Measurements from ENCODE around the gene PEX14. TPM values are rescaled to one million over a fixed set of nuclear protein-coding genes. Genes with fewer than 3 reads are reported as not detected.

Gene PEX14
- total RNA-seq, 4 donors from 2014 or later = 14.6 to 19.0 (median 17.6) TPM

DNA sequence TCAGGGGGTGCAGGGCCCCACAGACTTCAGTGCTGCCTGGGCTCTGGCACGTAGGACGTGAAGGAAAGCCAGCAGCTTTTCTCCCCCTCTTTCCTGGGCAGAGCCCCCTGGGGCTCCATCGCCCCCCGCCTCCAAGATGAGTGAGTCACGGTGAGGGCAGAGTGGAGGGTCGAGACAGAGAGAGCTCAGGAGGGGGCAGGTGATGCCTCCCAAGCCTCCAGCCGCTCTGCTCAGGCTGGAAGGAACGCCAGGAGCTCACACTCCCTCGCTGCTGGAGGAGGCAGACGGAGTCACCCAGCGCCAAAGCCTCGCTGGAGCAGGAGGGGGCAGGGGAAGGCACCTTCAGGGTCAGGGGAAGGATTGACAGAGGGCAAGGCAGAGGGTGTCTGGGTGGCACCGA is 202.2 kb downstream of the PEX14 start:
- Histone ChIP-seq H3K4me3 (no peak overlapping the region), H3K36me3 (no peaks in the 10 kb centered on the region), H3K27ac (peak overlapping the region; percentile 27), H3K9me3 (no peaks in the 10 kb centered on the region), H3K4me1 (peaks cover 25% of the 10 kb centered on the region), H3K27me3 (no peaks in the 10 kb centered on the region)
- no peak for DNase-seq (ENCODE audit: low spot score in 2 of 2)
- 75% methylated on average over 9 of the region's 13 CpGs for WGBS
- TF ChIP-seq POLR2A (IDR thresholded peaks at IDR 0.05) = no peak
- TF ChIP-seq EP300 (IDR thresholded peaks at IDR 0.05) = no peak
- no peak for TF ChIP-seq POLR2AphosphoS5 (IDR thresholded peaks at IDR 0.05)
- TF ChIP-seq, protein P1, sequence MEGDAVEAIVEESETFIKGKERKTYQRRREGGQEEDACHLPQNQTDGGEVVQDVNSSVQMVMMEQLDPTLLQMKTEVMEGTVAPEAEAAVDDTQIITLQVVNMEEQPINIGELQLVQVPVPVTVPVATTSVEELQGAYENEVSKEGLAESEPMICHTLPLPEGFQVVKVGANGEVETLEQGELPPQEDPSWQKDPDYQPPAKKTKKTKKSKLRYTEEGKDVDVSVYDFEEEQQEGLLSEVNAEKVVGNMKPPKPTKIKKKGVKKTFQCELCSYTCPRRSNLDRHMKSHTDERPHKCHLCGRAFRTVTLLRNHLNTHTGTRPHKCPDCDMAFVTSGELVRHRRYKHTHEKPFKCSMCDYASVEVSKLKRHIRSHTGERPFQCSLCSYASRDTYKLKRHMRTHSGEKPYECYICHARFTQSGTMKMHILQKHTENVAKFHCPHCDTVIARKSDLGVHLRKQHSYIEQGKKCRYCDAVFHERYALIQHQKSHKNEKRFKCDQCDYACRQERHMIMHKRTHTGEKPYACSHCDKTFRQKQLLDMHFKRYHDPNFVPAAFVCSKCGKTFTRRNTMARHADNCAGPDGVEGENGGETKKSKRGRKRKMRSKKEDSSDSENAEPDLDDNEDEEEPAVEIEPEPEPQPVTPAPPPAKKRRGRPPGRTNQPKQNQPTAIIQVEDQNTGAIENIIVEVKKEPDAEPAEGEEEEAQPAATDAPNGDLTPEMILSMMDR (IDR thresholded peaks at IDR 0.05) = no peak

DNA sequence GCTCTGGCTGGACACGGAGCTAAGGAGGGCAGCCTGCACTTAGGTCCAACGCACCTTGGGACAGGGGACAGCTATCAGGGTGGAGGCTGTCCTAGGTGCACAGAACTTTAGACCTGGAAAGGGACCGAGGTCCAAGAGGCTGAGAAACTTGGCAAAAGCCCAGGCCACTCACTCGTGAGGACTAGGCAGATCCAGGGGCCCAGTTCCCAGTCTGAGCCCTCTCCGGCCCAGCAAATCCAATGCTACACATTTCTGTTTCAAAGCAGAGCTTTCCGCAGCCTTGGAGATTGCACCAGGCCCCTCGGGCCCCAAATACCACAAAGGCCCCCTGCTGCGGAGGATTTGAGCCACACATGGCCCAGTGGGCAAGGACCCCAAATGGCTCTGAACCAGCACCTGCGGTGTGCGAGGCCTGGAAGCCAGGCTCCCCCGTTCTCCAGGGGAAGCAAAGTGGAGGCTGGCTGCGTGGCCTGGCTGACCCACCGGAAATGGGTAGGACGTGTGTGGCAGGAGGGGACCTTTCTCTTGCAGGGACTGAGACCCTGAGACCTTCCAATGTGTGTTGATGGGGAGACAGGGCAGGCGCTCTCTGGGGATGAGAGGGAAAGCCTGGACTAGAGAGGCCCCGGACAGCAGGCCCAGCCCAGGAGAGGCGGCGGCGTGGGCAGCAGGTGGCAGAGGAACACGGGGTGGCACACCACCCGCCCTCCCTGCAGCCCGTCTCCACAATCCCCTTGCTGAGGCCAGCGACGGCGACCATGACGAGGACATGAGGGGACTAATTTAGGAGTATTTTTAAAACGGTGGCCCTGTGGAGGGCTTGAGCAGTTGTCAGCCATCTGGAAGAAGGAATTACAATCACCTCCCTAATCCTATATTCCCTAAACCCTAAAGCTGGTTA is 203.0 kb downstream of the PEX14 start:
- Histone ChIP-seq H3K4me1 (peaks cover 25% of the 10 kb centered on the region), H3K4me3 (no peak overlapping the region), H3K36me3 (no peaks in the 10 kb centered on the region), H3K27me3 (no peaks in the 10 kb centered on the region), H3K27ac (peak overlapping the region; percentile 27), H3K9me3 (no peaks in the 10 kb centered on the region)
- TF ChIP-seq POLR2AphosphoS5 (IDR thresholded peaks at IDR 0.05) (no peak), POLR2A (IDR thresholded peaks at IDR 0.05) (no peak), EP300 (IDR thresholded peaks at IDR 0.05) (no peak)
- TF ChIP-seq, protein P1 (IDR thresholded peaks at IDR 0.05) = no peak
- no peak for DNase-seq (ENCODE audit: low spot score in 2 of 2)
- WGBS = 89% methylated on average over 22 of the region's 27 CpGs

DNA sequence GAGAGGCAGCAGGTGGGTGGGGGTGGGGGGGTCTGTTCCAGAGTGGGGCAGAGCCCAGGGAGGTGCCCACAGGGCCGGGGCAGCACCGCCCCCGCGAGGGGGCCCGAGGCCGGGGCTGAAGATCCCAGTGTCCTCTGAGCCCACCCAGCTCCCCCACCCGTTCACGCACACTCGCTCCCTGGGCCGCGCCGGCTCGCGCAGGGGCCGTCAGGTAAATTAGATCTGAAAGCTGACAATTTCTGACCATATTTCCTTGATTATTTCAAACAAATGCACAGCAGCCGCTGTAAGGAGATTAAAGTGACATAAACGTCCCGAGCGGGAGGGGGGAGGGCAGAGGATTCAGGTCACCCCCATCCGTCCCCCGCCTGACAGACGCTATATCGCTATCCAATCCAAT is 203.7 kb downstream of the PEX14 start:
- 89% methylated on average over 19 of the region's 23 CpGs for WGBS
- no peak for TF ChIP-seq EP300 (IDR thresholded peaks at IDR 0.05)
- H3K4me1 ChIP-seq = peaks cover 28% of the 10 kb centered on the region
- no peaks in the 10 kb centered on the region for H3K36me3 ChIP-seq
- no peak overlapping the region for H3K4me3 ChIP-seq
- H3K9me3 ChIP-seq = no peaks in the 10 kb centered on the region
- no peaks in the 10 kb centered on the region for H3K27me3 ChIP-seq
- no peak overlapping the region for H3K27ac ChIP-seq
- DNase-seq (ENCODE audit: low spot score in 2 of 2) = no peak

DNA sequence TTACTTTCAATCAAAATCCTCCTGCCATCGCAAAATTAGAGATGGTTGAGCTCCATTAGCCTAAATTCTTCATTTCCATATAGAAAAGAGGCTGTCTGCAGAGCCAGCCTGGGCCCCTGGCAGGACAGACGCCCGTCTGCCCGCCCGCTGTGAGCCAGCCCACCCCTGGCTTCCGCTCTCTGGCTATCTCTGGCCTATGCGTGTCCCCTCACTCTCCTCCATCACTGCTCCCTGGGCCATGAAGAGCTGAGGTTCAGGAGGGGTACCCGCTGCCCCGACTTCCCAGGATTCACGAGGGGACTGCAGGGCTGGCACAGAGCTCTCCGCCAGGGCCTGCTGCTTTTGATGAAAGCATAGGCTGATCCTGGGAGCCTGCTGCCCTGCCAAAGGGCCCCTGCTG is 204.1 kb downstream of the PEX14 start:
- H3K9me3 ChIP-seq = no peaks in the 10 kb centered on the region
- H3K4me3 ChIP-seq = no peak overlapping the region
- no peaks in the 10 kb centered on the region for H3K27me3 ChIP-seq
- 92% methylated on average over 11 of the region's 11 CpGs for WGBS
- TF ChIP-seq, protein P1 (IDR thresholded peaks at IDR 0.05) = no peak
- TF ChIP-seq POLR2AphosphoS5 (IDR thresholded peaks at IDR 0.05) = no peak
- TF ChIP-seq EP300 (IDR thresholded peaks at IDR 0.05) = no peak
- TF ChIP-seq POLR2A (IDR thresholded peaks at IDR 0.05) = no peak
- no peaks in the 10 kb centered on the region for H3K36me3 ChIP-seq
- no peak for DNase-seq (ENCODE audit: low spot score in 2 of 2)
- peak overlapping the region; percentile 7 for H3K27ac ChIP-seq
- H3K4me1 ChIP-seq = peaks cover 28% of the 10 kb centered on the region

- H3K36me3 ChIP-seq = no peaks in the 10 kb centered on the region
- TF ChIP-seq POLR2A (IDR thresholded peaks at IDR 0.05) (no peak), EP300 (IDR thresholded peaks at IDR 0.05) (no peak), POLR2AphosphoS5 (IDR thresholded peaks at IDR 0.05) (no peak)
- TF ChIP-seq, protein P1 (IDR thresholded peaks at IDR 0.05) = no peak
- H3K4me3 ChIP-seq = no peak overlapping the region
- no peaks in the 10 kb centered on the region for H3K9me3 ChIP-seq
- peak overlapping the region; percentile 7 for H3K27ac ChIP-seq
- H3K27me3 ChIP-seq = no peaks in the 10 kb centered on the region
- WGBS = 35% methylated on average over 9 of the region's 9 CpGs
- H3K4me1 ChIP-seq = peaks cover 32% of the 10 kb centered on the region
- no peak for DNase-seq (ENCODE audit: low spot score in 2 of 2)
Observed at GRCh38 chr1:10679496-10680220, 204.9 kb downstream of the PEX14 start.

Other genes starting within 250 kb of the PEX14 start
- gene PGD, start 75.9 kb upstream of the PEX14 start, total RNA-seq = 10 to 100 TPM; 42.3 to 78.8 (median 77.7) TPM
- gene CENPS, start 44.5 kb upstream of the PEX14 start, total RNA-seq = 1 to 10 TPM in 2 of 4 donors, under 1 TPM in 1, not detected in 1; 0.62 to 3.6 (median 2.5) TPM
- not detected for gene CORT, start 24.9 kb upstream of the PEX14 start, total RNA-seq
- 10 to 100 TPM; 16.4 to 21.3 (median 20.2) TPM for gene DFFA, start 2.4 kb upstream of the PEX14 start, total RNA-seq